ENCODE measurements around the gene ST8SIA2.

GRCh38 chr15:92454555-92455105 lies 60.9 kb downstream of the ST8SIA2 start:
- TF ChIP-seq CTCF (IDR thresholded peaks at IDR 0.05) (no peak), POLR2A (IDR thresholded peaks at IDR 0.05) (no peak), POLR2AphosphoS5 (IDR thresholded peaks at IDR 0.05) (no peak)

Data from transverse colon (tissue), 4 donors.